Measurements from ENCODE around the gene CDK7. TPM values are rescaled to one million over a fixed set of nuclear protein-coding genes. Genes with fewer than 3 reads are reported as not detected.

Gene CDK7
- total and polyA plus RNA-seq, 5 donors from 2014 or later: 23.6 to 34.9 (median 27.2) TPM

- Histone ChIP-seq H3K4me3 (ENCODE audit: low read depth, low read length) (no peak overlapping the region), H3K9me3 (ENCODE audit: control insufficient read depth in 2 of 2, low read length in 2 of 2) (no peaks in the 10 kb centered on the region), H3K27me3 (ENCODE audit: control insufficient read depth, insufficient read depth, low read length) (no peaks in the 10 kb centered on the region), H3K4me1 (ENCODE audit: control insufficient read depth, insufficient read depth, low read length, poor library complexity, severe bottlenecking) (no peaks in the 10 kb centered on the region), H3K27ac (ENCODE audit: insufficient read depth, low read length, poor library complexity, severe bottlenecking) (no peak overlapping the region), H3K36me3 (ENCODE audit: control insufficient read depth, insufficient read depth, low read length) (peaks cover 42% of the 10 kb centered on the region)
- Mint-ChIP-seq H3K27ac (peak overlapping the region in 1 of 3 donors; percentile 44), H3K4me3 (no peak overlapping the region), H3K9me3 (no peaks in the 10 kb centered on the region), H3K36me3 (peaks cover 40% of the 10 kb centered on the region), H3K4me1 (peaks cover 0 to 2% (median 0%) of the 10 kb centered on the region in 4 donors), H3K27me3 (no peaks in the 10 kb centered on the region)
- ATAC-seq (ENCODE audit: low read depth in 2 of 2) (no peak), DNase-seq (no peak)
These were observed 46.4 kb downstream of the CDK7 start for GRCh38 chr5:69281114-69281513.

DNA sequence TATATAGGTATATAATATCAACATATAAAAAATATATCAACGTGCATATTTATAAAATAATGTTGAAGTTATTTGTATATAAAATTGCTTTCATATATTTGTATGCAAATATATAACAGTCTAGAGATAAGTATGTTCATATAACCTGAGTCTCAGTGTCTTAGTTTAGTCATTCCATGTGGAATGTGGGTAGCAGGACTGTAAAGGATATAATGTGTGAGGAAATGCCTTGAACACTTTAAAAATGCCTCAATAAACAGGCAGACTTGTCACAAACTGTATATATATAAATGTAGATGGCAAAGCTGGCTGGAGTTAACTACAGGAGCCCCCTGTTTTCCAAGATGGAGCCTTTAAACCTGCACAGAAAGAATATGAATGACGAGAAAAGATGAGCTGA is 49.5 kb downstream of the CDK7 start:
- Mint-ChIP-seq H3K4me1 (peaks cover 0 to 2% (median 0%) of the 10 kb centered on the region in 4 donors), H3K4me3 (no peak overlapping the region), H3K36me3 (peaks cover 31% of the 10 kb centered on the region), H3K9me3 (no peaks in the 10 kb centered on the region), H3K27me3 (no peaks in the 10 kb centered on the region), H3K27ac (peak overlapping the region in 1 of 3 donors; percentile 65)
- Histone ChIP-seq H3K27me3 (ENCODE audit: control insufficient read depth, insufficient read depth, low read length) (no peaks in the 10 kb centered on the region), H3K27ac (ENCODE audit: insufficient read depth, low read length, poor library complexity, severe bottlenecking) (no peak overlapping the region), H3K4me3 (ENCODE audit: low read depth, low read length) (no peak overlapping the region), H3K36me3 (ENCODE audit: control insufficient read depth, insufficient read depth, low read length) (peaks cover 21% of the 10 kb centered on the region), H3K4me1 (ENCODE audit: control insufficient read depth, insufficient read depth, low read length, poor library complexity, severe bottlenecking) (no peaks in the 10 kb centered on the region), H3K9me3 (ENCODE audit: control insufficient read depth in 2 of 2, low read length in 2 of 2) (no peaks in the 10 kb centered on the region)
- DNase-seq (no peak), ATAC-seq (ENCODE audit: low read depth in 2 of 2) (no peak)

DNA sequence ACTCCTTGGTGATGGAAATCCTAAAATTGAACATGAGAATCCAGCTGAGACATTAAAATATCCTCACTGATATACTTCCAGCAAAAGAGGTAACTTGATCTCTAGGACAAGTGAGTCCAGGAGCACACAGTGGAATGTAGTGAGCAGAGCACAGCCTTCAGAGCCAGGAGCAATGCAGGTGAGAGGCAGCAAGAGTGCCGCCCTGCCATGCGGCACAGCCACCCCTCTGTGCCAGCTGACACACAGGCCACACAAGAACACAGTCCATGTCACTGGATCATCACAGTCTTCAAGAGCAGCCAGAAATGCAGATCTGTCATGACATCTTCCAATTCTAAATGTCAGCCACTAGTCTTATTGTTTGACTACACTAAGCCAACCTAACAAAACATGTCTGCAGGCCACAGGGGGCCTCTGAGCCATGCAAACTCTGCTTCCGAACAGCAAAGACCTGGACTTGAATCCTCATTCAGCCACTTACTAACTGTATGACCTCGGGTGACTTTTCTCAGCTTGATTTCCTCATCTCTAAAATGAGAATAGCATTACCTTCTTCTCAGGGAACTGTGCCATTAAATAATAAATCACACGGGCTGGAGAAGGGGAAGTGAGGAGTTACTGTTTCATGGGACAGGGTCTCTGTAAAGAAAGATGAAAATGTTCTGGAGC is 50.9 kb downstream of the CDK7 start:
- H3K9me3 Mint-ChIP-seq: no peaks in the 10 kb centered on the region
- peaks cover 9% of the 10 kb centered on the region for H3K36me3 ChIP-seq (ENCODE audit: control insufficient read depth, insufficient read depth, low read length)
- H3K27me3 ChIP-seq (ENCODE audit: control insufficient read depth, insufficient read depth, low read length): no peaks in the 10 kb centered on the region
- DNase-seq (no peak), ATAC-seq (ENCODE audit: low read depth in 2 of 2) (no peak)
- H3K36me3 Mint-ChIP-seq: peaks cover 21% of the 10 kb centered on the region
- no peak overlapping the region for H3K27ac ChIP-seq (ENCODE audit: insufficient read depth, low read length, poor library complexity, severe bottlenecking)
- peaks cover 0 to 2% (median 0%) of the 10 kb centered on the region in 4 donors for H3K4me1 Mint-ChIP-seq
- H3K4me1 ChIP-seq (ENCODE audit: control insufficient read depth, insufficient read depth, low read length, poor library complexity, severe bottlenecking): no peaks in the 10 kb centered on the region
- H3K9me3 ChIP-seq (ENCODE audit: control insufficient read depth in 2 of 2, low read length in 2 of 2): no peaks in the 10 kb centered on the region
- H3K27ac Mint-ChIP-seq: peak overlapping the region in 1 of 3 donors; percentile 39
- H3K27me3 Mint-ChIP-seq: no peaks in the 10 kb centered on the region
- no peak overlapping the region for H3K4me3 ChIP-seq (ENCODE audit: low read depth, low read length)
- H3K4me3 Mint-ChIP-seq: no peak overlapping the region

DNA sequence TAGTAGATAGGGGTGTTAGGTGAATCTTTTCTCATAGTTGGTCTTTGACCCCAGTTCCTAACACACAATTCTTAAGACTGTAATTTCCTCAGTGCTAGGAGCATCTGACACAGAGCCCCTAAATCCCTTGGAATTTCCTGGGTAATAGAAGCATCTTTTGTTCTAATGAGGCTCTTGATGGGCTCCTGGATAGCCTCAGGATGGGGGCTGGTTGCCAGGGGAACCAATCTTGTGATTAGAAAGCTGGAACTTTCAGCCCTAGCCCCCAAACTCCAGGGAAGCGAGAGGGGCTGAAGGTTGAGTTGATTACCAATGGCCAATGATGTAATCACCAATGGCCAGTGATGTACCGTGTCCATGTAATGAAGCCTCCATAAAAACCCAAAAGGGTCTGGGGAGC is 53.4 kb downstream of the CDK7 start:
- H3K4me1 ChIP-seq (ENCODE audit: control insufficient read depth, insufficient read depth, low read length, poor library complexity, severe bottlenecking): no peaks in the 10 kb centered on the region
- peaks cover 3% of the 10 kb centered on the region for H3K36me3 ChIP-seq (ENCODE audit: control insufficient read depth, insufficient read depth, low read length)
- Mint-ChIP-seq H3K27ac (no peak overlapping the region), H3K9me3 (no peaks in the 10 kb centered on the region), H3K27me3 (no peaks in the 10 kb centered on the region), H3K4me3 (no peak overlapping the region), H3K4me1 (peaks cover 0 to 2% (median 0%) of the 10 kb centered on the region in 4 donors), H3K36me3 (peaks cover 18% of the 10 kb centered on the region)
- no peak overlapping the region for H3K4me3 ChIP-seq (ENCODE audit: low read depth, low read length)
- ATAC-seq (ENCODE audit: low read depth in 2 of 2) (no peak), DNase-seq (no peak)
- no peak overlapping the region for H3K27ac ChIP-seq (ENCODE audit: insufficient read depth, low read length, poor library complexity, severe bottlenecking)
- no peaks in the 10 kb centered on the region for H3K9me3 ChIP-seq (ENCODE audit: control insufficient read depth in 2 of 2, low read length in 2 of 2)
- no peaks in the 10 kb centered on the region for H3K27me3 ChIP-seq (ENCODE audit: control insufficient read depth, insufficient read depth, low read length)

DNA sequence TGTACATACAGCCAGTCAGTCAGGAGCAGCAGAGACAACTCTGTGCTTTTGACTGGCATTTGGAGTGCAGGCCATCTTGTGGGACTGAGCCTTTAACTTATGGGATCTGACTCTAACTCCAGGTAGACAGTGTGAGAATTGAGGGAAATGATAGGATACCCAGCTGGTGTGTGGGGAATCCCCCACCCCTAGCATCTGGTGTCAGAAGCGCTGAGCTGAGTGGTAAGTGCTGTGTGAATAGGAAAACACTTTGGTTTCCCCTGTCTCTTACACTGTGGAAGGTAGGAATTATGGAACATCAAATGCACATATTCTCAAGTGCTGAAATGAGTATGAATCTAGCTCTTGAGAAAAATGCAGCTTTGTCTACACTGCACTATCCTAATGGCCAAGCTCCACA is 54.0 kb downstream of the CDK7 start:
- Histone ChIP-seq H3K9me3 (ENCODE audit: control insufficient read depth in 2 of 2, low read length in 2 of 2) (no peaks in the 10 kb centered on the region), H3K27me3 (ENCODE audit: control insufficient read depth, insufficient read depth, low read length) (no peaks in the 10 kb centered on the region), H3K36me3 (ENCODE audit: control insufficient read depth, insufficient read depth, low read length) (peaks cover 3% of the 10 kb centered on the region), H3K4me1 (ENCODE audit: control insufficient read depth, insufficient read depth, low read length, poor library complexity, severe bottlenecking) (no peaks in the 10 kb centered on the region), H3K4me3 (ENCODE audit: low read depth, low read length) (no peak overlapping the region), H3K27ac (ENCODE audit: insufficient read depth, low read length, poor library complexity, severe bottlenecking) (no peak overlapping the region)
- no peaks in the 10 kb centered on the region for H3K27me3 Mint-ChIP-seq
- H3K36me3 Mint-ChIP-seq: peaks cover 18% of the 10 kb centered on the region
- no peaks in the 10 kb centered on the region for H3K9me3 Mint-ChIP-seq
- H3K4me3 Mint-ChIP-seq: no peak overlapping the region
- DNase-seq: no peak
- ATAC-seq (ENCODE audit: low read depth in 2 of 2): no peak
- peak overlapping the region in 1 of 3 donors; percentile 81 for H3K27ac Mint-ChIP-seq
- H3K4me1 Mint-ChIP-seq: peaks cover 0 to 2% (median 0%) of the 10 kb centered on the region in 4 donors

DNA sequence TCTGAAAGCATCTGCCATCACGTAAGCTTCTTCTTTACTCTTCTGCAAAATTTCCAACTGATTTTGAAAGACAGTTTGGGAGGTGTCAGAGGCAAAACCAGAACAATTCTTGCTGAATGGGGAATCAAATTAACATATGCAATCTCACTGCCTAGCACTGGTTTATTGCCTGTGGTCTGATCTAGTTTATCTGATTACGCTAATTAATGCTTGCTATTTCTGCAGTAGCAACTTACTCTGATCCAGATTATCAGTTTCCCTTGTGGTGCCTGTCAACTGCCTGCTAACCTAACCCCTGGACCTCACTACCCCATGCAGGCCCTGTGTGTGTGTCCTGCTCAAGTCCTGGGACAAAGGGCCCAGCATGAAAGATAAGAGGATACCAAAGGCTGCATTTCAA is 57.6 kb downstream of the CDK7 start:
- H3K27ac Mint-ChIP-seq: no peak overlapping the region
- ATAC-seq (ENCODE audit: low read depth in 2 of 2) (no peak), DNase-seq (no peak)
- H3K4me1 Mint-ChIP-seq: no peaks in the 10 kb centered on the region
- H3K27me3 Mint-ChIP-seq: no peaks in the 10 kb centered on the region
- no peak overlapping the region for H3K4me3 Mint-ChIP-seq
- Histone ChIP-seq H3K27me3 (ENCODE audit: control insufficient read depth, insufficient read depth, low read length) (no peaks in the 10 kb centered on the region), H3K4me1 (ENCODE audit: control insufficient read depth, insufficient read depth, low read length, poor library complexity, severe bottlenecking) (no peaks in the 10 kb centered on the region), H3K4me3 (ENCODE audit: low read depth, low read length) (no peak overlapping the region), H3K27ac (ENCODE audit: insufficient read depth, low read length, poor library complexity, severe bottlenecking) (no peak overlapping the region), H3K9me3 (ENCODE audit: control insufficient read depth in 2 of 2, low read length in 2 of 2) (no peaks in the 10 kb centered on the region), H3K36me3 (ENCODE audit: control insufficient read depth, insufficient read depth, low read length) (no peaks in the 10 kb centered on the region)
- peaks cover 16% of the 10 kb centered on the region for H3K36me3 Mint-ChIP-seq
- no peaks in the 10 kb centered on the region for H3K9me3 Mint-ChIP-seq

DNA sequence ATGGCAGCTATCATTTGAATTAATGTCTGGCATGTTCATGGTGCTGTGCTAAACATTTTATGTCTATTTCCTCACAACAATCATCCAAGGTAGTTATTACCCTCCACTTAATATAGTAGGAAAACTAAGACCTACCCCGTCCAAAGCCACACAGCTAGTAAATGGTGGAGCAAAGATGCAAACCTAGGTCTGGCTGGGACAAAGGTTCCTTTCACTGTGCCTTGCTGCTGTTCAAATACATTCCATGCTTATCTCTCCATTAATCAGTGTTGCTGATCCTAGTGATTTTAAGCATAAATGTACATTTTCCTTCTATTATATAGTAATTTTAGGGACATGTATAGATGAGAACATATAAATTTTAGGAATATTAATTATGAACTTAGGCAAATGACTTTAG is 59.2 kb downstream of the CDK7 start:
- Histone ChIP-seq H3K27ac (ENCODE audit: insufficient read depth, low read length, poor library complexity, severe bottlenecking) (no peak overlapping the region), H3K36me3 (ENCODE audit: control insufficient read depth, insufficient read depth, low read length) (no peaks in the 10 kb centered on the region), H3K9me3 (ENCODE audit: control insufficient read depth in 2 of 2, low read length in 2 of 2) (no peaks in the 10 kb centered on the region), H3K4me3 (ENCODE audit: low read depth, low read length) (no peak overlapping the region), H3K4me1 (ENCODE audit: control insufficient read depth, insufficient read depth, low read length, poor library complexity, severe bottlenecking) (no peaks in the 10 kb centered on the region), H3K27me3 (ENCODE audit: control insufficient read depth, insufficient read depth, low read length) (no peaks in the 10 kb centered on the region)
- Mint-ChIP-seq H3K4me3 (no peak overlapping the region), H3K27ac (no peak overlapping the region), H3K36me3 (peaks cover 20% of the 10 kb centered on the region), H3K27me3 (no peaks in the 10 kb centered on the region), H3K4me1 (no peaks in the 10 kb centered on the region), H3K9me3 (no peaks in the 10 kb centered on the region)
- DNase-seq: no peak
- no peak for ATAC-seq (ENCODE audit: low read depth in 2 of 2)

DNA sequence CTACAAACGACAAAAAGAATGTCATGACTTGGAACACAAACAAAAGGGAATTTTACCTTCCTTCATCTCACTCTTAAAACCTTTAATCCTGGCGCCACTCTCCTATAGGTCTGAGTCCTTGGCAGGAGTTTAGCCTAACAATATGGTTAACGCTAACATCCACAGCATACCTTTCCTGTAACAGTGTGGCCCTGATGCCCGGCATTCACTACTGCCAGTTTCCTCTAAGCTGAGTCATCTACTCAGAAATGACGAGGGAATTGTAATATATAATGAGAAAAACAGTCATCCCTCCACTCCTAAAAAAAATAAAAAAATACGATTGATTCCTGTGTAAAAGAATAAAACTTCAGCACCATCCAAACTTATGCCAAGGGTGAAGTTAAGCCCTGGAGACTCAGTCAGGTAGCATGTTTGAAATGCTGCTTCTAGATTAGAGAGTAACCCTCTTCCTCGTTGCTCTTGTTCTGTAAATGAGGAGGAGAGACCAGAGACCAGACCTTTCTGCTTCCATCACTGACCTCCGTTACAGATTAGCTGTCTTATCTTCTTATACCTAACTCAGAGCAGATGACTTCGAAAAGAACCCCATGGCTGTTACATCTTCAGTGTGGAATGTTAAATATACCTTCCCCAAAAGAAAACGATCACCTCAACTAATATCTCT is 60.5 kb downstream of the CDK7 start:
- H3K4me1 Mint-ChIP-seq: no peaks in the 10 kb centered on the region
- H3K36me3 Mint-ChIP-seq: peaks cover 29% of the 10 kb centered on the region
- no peak overlapping the region for H3K4me3 Mint-ChIP-seq
- Histone ChIP-seq H3K4me3 (ENCODE audit: low read depth, low read length) (no peak overlapping the region), H3K9me3 (ENCODE audit: control insufficient read depth in 2 of 2, low read length in 2 of 2) (no peaks in the 10 kb centered on the region), H3K4me1 (ENCODE audit: control insufficient read depth, insufficient read depth, low read length, poor library complexity, severe bottlenecking) (no peaks in the 10 kb centered on the region), H3K36me3 (ENCODE audit: control insufficient read depth, insufficient read depth, low read length) (no peaks in the 10 kb centered on the region), H3K27me3 (ENCODE audit: control insufficient read depth, insufficient read depth, low read length) (no peaks in the 10 kb centered on the region), H3K27ac (ENCODE audit: insufficient read depth, low read length, poor library complexity, severe bottlenecking) (no peak overlapping the region)
- ATAC-seq (ENCODE audit: low read depth in 2 of 2) (no peak), DNase-seq (no peak)
- no peak overlapping the region for H3K27ac Mint-ChIP-seq
- no peaks in the 10 kb centered on the region for H3K9me3 Mint-ChIP-seq
- H3K27me3 Mint-ChIP-seq: no peaks in the 10 kb centered on the region

All from CD4-positive, CD25-positive, alpha-beta regulatory T cell (primary cell).